GM06990 (cell line): ENCODE data around the gene IFT74.

ENCODE experiments used
- DNase-seq: peaks from one replicate; pipeline ENCODE4 v3.0.0-alpha.2; 2011; ENCODE audit not compliant: insufficient read length; ENCODE audit errors: extremely low read depth
- H3K27me3 ChIP-seq: replicated peaks from 2 replicates; pipeline ENCODE4 v1.6.0; 2011; ENCODE audit warnings: low read length; ENCODE audit not compliant: control insufficient read depth, insufficient read depth
- H3K36me3 ChIP-seq: 2 replicates; pipeline ENCODE4 v1.5.1; 2011; ENCODE audit warnings: low read length; ENCODE audit not compliant: control insufficient read depth, insufficient read depth
- H3K4me3 ChIP-seq: replicated peaks from 2 replicates; pipeline ENCODE4 v1.5.1; 2011; ENCODE audit warnings: low read depth, mild to moderate bottlenecking, control low read depth, low read length
- CTCF ChIP-seq: IDR thresholded peaks from 2 replicates; pipeline ENCODE4 v1.5.1; 2011; ENCODE audit warnings: low read length, control low read depth, mild to moderate bottlenecking, inconsistent platforms; ENCODE audit not compliant: insufficient read depth, poor library complexity, severe bottlenecking

The IFT74 gene

GRCh38 chr9:27041746-27042145 is 85.5 kb downstream of the IFT74 start:
- no peak overlapping the region for H3K4me3 ChIP-seq
- TF ChIP-seq CTCF = no peak
- H3K27me3 ChIP-seq = no peaks in the 10 kb centered on the region
- no peak for DNase-seq
- H3K36me3 ChIP-seq = no peaks in the 10 kb centered on the region

GRCh38 chr9:27042476-27042875 is 86.3 kb downstream of the IFT74 start:
- TF ChIP-seq CTCF = no peak
- H3K4me3 ChIP-seq = no peak overlapping the region
- no peaks in the 10 kb centered on the region for H3K27me3 ChIP-seq
- no peak for DNase-seq
- no peaks in the 10 kb centered on the region for H3K36me3 ChIP-seq

- TF ChIP-seq CTCF = no peak
- Histone ChIP-seq H3K4me3 (no peak overlapping the region), H3K36me3 (no peaks in the 10 kb centered on the region), H3K27me3 (no peaks in the 10 kb centered on the region)
- DNase-seq = no peak
These were observed 87.0 kb downstream of the IFT74 start for GRCh38 chr9:27043176-27043575.

- Histone ChIP-seq H3K36me3 (no peaks in the 10 kb centered on the region), H3K4me3 (no peak overlapping the region), H3K27me3 (no peaks in the 10 kb centered on the region)
- DNase-seq = no peak
- TF ChIP-seq CTCF = no peak
These were observed 90.9 kb downstream of the IFT74 start for GRCh38 chr9:27047136-27047535.

GRCh38 chr9:27053369-27054022 is 97.3 kb downstream of the IFT74 start:
- no peaks in the 10 kb centered on the region for H3K36me3 ChIP-seq
- no peak for DNase-seq
- TF ChIP-seq CTCF = no peak
- H3K27me3 ChIP-seq = no peaks in the 10 kb centered on the region
- no peak overlapping the region for H3K4me3 ChIP-seq

GRCh38 chr9:27054125-27054524 is 97.9 kb downstream of the IFT74 start:
- TF ChIP-seq CTCF = no peak
- DNase-seq = no peak

More at GRCh38 chr9:27054125-27054524, 97.9 kb downstream of the IFT74 start:
- Histone ChIP-seq H3K4me3 (no peak overlapping the region), H3K36me3 (no peaks in the 10 kb centered on the region), H3K27me3 (no peaks in the 10 kb centered on the region)
